Measurements from ENCODE around the gene TPRX1.
"Not testable (repeated sequence)": the region's sequence is repeated elsewhere in the genome, so short reads cannot be mapped to it uniquely, and the experiment has no call there.

The TPRX1 gene, protein sequence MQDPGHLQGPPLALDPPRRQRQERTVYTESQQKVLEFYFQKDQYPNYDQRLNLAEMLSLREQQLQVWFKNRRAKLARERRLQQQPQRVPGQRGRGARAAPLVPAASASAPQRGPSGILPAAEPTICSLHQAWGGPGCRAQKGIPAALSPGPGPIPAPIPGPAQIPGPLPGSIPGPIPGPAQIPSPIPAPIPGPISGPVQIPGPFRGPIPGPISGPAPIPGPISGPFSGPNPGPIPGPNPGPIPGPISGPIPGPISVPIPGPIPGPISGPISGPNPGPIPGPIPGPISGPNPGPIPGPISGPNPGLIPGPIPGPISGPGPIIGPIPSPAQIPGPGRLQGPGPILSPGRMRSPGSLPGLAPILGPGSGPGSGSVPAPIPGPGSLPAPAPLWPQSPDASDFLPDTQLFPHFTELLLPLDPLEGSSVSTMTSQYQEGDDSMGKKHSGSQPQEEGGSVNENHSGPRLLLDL

DNA sequence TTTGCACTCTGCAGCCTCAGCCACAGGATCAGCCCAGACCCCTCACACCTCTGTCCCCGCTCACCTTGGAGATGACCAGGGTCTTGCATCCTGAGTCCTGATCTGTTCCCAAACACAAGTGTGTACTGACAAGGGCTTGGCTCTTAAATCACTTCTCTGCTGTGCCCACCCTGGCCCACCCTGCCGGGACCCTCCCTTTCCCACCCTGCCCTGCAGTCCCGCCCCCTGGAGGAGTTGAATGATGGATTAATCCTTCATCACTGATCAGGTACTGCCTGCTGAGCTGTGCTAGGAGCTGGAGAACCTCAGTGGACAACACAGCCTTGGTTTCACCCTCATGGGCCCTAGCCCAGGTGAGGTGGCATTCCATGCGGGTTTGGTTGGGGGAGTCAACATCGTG lies at the start of gene TPRX1:
Gene TPRX1 (minus strand): TSS at position 101 of the 400 bp plus-strand sequence. CDS start 12 bp downstream, at position 89.
- not testable (repeated sequence) for DNase-seq

DNA sequence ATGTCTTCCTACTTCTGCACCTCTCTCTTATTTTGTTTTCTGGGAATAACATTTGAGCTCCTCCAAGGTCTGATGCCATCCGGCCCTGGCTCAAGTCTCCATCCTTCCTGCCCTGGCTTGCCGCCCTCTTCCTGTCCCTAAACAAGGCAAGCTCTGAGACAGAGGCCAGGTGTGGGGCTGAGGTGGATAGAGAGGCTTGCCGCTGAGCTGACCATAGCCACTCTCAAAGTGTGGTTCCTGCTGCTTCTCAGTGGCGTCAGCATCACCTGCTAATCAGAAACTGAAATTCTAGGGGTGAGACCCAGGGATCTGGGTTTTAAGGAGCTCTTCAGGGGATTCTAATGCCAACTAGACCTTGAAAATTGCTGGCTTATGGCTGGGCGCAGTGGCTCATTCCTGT lies 48.7 kb upstream of the TPRX1 start:
- no peak for DNase-seq

DNA sequence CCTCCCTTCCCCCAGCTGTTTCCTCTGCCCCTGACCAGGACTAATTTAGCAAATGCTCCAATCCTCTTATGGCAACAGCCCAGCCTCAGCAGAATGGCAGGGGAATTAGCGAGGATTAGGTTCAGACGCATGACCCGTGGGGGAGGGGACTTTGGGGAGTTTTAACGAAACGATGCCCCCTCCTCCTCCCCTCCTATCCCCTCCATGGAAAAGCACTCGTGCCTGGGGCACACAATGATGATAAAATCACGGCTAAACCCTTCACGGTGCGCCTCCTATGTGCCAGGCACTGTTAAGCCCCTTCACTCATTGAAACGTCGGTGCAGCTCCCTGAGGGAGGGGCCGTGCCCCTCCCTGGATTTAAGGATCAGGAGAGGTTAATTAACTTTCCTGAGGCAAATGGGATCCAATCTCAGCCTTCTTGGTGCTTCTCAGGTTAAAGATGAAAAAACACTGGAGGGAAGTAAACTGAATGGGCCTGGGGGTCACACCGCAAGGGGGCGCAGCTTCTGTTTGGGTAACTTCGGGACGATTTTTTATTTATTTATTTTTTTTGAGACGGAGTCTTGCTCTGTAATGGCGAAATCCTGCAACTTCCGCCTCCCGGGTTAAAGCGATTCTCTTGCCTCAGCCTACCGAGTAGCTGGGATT lies 44.6 kb upstream of the TPRX1 start:
- no peak for DNase-seq

DNA sequence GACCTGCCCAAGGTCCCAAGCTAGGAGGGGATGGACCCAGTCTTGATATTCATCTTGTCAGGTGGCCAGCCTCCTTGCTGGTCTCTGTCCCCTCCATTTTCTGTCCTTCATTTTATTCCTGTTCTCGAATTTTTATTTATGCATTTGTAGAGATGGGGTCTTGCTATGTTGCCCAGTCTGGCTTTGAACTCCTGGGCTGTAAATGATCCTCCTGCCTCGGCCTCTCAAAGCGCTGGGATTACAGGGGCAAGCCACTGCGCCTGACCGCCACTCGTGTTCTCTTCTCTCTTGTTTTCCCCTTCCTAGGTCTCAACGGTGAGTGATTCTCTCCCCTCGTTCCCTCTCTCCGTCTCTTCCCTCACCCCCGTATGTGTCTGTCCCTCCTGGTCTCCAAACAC lies 44.1 kb upstream of the TPRX1 start:
- no peak for DNase-seq

DNA sequence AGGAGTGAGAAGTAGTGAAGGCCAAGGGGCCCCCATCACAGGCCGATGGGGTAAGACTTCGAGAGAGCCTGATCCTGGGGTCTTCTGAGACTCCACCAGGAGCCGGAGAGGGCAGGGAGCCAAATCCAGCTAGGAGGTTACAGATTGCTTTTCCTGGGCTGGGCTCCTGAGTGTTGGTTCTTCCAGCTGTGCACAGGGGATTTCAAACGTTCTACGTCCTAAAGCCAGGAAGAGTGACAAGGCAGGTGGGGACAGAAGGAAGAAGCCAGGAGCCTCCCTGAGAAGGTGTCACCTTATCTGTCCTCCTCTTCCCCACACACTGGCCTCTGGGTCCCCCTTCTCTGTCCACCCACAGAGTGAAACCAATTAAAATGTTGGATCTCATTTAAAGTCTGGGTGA lies 38.6 kb upstream of the TPRX1 start:
- no peak for DNase-seq

DNA sequence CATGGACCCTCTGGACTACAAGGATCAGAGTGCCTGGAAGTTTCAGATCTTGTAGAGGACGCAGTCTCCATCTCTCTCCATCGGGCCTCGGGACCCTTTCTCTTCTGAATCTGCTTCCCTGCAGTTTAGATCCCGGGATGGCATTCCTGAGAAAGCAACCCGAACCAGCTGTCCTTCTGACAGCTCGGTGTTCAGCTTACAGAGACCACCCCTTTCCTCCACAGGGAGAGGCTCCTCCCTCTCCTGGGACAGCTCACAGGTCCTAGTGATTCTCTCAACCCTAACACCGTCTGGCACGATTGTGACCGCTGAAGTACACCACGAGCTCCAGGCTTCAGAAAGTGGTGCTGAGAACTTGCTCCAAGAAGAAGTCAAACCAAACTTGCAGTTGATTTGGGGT lies 35.6 kb upstream of the TPRX1 start:
- no peak for DNase-seq

DNA sequence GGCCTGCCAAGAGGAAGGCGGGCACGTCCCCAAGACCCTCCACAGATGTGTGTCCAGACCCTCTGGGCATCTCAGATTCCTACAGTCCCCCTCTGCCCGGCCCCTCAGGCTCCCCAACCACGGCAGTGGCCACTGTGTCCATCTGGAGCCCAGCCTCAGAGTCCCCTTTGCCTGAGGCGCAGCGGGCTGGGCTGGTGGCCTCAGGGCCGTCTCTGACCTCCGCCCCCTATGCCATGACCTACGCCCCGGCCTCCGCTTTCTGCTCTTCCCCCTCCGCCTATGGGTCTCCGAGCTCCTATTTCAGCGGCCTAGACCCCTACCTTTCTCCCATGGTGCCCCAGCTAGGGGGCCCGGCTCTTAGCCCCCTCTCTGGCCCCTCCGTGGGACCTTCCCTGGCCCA lies 35.1 kb upstream of the TPRX1 start:
- no peak for DNase-seq

DNA sequence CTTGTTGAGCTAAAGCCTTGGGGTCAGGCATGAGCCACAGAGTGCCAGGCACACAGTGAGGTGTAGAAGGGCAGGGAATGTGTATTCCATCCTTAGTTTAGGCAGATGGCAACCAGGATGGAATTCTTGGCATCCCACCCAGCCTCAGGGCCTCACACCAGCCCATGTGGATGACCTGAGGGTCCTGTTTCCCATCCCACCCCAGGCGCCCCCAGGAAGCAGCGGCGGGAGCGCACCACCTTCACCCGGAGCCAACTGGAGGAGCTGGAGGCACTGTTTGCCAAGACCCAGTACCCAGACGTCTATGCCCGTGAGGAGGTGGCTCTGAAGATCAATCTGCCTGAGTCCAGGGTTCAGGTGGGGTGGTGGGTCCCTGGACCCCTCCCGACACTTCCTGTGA lies 31.7 kb upstream of the TPRX1 start:
- DNase-seq = no peak

DNA sequence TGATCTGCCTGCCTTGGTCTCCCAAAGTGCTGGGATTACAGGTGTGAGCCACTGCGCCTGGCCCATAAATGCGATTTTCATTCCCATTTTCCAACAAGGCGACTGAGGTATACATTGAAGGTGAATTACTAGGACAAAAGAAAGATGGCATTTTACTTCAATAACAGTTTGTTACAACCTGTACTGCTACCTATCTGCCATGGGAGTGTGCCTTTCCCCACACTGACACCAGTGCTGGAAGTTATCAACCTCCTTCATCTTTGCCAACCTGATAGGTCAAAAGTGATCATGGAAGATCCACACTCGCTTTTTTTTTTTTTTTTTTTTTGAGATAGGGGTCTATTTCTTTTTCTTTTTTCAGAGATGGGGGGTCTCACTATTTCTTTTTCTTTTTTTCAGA lies 28.4 kb upstream of the TPRX1 start:
- DNase-seq = no peak

DNA sequence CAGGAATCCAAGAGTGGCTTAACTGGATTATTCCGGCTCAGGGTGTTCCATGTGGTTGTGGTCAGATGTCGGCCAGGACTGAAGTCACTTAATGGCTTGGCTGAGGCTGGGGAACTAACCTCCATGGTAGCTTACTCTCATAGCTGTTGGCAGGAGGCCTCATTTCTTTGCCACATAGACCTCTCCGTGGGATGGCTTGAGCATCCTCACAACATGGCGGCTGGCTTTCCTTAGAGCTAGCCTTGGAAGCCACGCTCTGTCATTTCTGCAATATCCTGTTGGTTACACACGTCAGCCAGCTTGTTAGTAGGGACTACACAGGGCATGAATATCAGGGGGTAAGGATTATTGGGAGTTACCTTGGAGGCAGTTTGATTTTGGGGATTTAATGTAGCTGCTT lies 22.4 kb upstream of the TPRX1 start:
- no peak for DNase-seq

DNA sequence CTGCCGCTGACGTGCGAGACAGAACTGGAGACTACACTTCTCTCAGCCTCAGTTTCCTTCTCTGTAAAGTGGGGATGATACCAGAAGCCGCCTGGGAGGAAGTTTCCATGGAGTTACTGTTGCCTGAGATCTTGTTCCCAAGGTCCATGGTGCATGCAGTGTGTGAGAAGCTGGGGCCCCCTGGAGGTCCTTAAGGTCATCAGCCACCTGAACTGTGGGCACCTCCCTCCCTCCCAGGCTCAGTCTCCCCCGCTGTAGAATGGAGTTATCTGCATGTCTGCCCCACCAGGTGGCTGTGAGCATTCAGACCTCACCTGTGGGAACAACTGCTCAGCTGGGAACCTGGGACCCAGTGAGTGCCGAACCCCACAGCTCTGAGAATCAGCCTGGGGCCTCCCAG lies 20.0 kb upstream of the TPRX1 start:
- DNase-seq = no peak

DNA sequence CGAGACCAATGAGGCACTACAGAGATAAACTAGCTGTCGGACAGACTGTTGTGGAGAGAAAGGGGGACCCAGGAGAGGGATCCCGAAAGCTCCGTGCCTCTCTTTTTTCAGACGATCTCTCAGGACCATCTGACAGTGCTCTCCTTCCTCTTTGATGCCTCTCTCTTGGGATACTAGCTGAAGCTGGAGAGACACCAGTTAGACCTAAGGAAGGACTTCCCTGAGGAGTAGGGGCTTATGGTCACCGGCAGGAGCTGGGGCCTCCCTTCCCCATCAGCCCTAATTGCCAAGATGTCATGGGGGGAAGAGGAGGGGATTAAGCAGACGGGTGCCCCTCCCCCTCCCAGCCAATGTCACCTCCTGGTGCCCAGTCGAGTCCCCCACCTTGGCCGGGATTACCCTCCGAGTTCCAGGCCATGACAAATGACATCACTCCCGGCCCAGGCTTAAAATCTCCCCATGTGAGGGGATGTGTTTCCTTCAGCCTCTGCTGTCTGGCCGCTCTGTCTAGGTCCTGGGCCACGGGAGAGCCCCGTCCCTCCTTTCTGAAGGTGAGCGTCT lies 17.2 kb upstream of the TPRX1 start, which contains the start of gene CRX:
Gene CRX (plus strand): TSS at position 478 of the 561 bp plus-strand sequence. CDS start 12,507 bp downstream, outside the sequence.
- no peak for DNase-seq

DNA sequence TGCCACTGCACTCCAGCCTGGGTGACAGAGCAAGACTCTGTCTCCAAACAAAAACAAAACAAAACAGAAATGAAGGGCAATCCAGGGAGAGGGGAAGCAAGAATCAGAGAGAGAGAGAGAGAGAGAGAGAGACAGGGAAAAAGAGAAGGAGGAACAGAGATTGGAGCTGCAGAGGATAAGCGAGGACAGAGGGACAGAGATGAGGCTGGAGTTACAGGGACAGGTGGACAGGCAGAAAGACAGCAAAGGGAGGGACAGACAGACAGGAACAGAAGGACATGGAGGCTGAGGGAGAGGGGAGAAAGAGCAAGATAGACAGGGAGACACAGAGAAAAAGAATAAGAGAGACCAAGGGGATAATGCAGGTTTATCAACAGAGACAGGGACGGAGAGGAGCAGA lies 16.1 kb upstream of the TPRX1 start:
- DNase-seq = no peak

DNA sequence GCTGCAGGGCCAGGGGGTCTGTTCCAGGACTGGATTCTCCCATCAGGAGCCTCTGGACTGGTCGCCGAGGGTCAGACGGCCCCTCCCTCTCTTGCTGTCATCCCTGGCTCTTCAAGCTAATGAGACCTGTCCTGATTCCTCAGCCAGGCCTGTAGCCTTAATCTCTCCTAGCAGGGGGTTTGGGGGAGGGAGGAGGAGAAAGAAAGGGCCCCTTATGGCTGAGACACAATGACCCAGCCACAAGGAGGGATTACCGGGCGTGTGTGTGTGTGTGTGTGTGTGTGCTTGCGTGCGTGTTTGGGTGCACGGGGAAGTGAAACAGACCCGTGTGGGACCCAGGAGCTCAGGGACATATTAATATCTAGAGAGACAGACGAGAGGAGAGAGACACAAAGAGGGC lies 15.5 kb upstream of the TPRX1 start:
- no peak for DNase-seq

DNA sequence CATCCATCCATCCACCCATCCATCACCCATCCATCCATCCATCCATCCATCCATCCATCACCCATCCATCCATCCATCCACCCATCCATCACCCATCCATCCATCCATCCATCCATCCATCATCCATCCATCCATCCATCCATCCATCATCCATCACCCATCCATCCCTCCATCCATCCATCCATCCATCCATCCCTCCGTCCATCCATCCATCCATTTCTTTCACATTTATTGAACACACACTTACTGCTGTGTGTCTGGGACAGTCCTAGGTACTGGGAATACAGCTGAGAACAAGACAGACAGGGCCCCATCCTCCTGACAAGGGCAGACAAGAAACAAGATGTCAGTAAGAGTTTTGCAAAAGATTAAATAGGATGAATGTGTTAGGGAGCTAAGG lies 13.9 kb upstream of the TPRX1 start:
- not testable (repeated sequence) for DNase-seq

DNA sequence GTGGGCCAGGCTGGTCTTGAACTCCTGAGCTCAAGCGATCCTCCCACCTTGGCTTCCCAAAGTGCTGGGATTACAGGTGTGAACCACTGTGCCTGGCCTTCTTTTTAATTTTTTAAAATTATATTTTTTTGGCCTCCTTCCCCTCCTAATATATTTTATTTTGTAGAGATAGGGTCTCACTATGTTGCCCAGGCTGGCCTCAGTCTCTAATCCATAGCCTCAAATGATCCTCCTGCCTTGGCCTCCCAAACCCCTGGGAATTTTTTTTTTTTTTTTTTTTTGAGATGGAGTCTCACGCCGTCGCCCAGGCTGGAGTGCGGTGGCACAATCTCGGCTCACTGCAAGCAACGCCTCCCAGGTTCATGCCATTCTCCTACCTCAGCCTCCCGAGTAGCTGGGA lies 11.9 kb upstream of the TPRX1 start:
- not testable (repeated sequence) for DNase-seq

DNA sequence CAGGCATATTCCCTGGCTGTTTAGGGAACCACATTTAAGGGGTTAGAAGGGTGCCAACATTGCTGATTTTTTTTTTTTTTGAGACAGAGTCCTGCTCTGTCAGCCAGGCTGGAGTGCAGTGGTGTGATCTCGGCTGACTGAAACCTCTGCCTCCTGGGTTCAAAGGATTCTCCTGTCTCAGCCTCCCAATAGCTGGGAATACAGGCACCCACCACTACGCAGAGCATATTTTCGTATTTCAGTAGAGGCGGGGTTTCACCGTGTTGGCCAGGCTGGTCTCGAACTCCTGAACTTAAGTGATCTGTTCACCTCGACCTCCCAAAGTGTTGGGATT lies 9.6 kb upstream of the TPRX1 start:
- no peak for DNase-seq

DNA sequence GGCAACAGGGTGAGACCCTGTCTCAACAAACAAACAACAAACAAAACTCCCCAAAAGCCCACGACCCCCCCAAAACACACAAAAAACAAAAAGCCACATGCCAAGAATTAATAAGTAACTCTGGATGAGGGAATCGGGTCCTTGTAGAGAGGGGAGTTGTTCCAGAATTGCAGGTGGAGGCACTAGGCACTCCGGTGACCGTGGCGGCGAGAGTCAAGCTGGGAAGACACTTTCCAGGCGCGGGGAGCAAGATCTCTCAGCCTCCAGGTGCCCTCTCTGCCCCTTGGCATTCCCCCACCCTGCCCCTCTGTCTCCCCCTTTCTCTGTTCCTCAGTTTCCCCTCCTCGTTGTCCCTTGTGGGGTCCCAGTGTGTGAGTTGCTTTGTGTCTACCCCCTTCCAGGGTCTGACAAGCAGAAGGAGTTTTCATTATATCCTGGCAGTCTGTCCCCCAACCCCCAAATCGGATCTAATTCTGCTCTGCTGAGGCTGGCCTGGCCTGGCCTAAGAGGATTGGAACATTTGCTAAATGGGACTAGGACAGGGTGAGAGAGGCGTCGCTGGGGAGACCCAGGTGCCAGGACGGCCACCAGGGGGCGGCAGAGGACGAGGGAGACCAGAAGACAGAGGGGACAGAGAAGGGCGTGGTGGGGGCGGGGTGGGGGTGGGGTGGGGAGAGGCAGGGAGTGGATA lies 9.1 kb upstream of the TPRX1 start:
- DNase-seq = peak in 37 of 51 donors; percentile 1 to 60 (median 18)

DNA sequence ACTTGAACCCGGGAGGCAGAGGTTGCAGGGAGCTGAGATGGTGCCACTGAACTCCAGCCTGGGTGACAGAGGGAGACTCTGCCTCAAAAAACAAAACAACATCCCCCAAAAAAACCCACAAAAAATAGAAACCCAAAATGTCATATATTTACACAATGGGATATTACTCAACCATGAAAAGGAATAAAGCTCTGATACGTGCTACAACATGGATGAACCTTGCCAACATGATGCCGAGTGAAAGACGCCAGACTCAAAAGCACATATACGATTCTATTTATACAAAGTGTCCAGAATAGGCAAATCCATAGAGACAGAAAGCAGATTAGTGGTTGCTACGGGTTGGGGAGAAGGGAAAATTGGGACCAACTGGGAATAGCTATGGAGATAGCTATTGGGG lies 2.1 kb upstream of the TPRX1 start:
- no peak for DNase-seq

DNA sequence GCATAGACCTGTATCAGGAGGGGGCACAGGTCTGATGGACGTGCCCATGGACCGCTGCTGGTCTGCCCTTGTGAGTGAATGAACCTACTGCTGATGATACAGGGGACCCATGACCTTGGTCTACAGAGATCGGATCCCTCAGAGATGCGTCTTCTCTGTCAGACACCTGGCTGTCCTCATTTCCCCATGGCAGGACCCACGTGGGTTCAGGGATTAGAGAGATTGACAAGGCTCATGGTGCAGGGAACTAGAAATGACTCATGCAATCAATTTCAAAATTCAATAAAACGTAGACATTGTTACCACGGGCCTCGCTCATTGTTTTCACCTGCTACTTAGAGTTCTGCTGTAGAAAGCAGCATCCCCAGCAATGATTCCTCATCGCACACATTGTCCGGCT lies 962 bp upstream of the TPRX1 start:
- DNase-seq = no peak

DNA sequence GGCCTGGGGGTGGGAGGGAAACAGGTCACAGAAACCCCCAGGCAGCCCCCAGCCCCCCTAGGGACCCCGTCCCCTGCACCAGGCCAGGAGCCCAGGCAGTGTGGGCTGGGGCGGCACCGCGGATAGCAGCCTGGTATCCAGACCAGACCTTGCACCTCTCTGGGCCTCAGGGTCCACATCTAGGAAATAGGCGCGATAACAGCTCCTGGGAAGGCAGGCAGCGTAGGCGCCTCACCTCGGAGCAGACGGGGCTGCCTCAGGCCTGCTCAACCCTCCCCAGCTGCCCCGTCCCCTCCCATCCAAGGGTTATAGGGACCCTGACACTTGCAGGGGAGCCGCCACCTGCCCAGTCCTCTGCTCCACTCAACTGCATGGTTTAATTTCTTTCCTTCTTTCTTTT lies 680 bp downstream of the TPRX1 start:
- DNase-seq = not testable (repeated sequence)

DNA sequence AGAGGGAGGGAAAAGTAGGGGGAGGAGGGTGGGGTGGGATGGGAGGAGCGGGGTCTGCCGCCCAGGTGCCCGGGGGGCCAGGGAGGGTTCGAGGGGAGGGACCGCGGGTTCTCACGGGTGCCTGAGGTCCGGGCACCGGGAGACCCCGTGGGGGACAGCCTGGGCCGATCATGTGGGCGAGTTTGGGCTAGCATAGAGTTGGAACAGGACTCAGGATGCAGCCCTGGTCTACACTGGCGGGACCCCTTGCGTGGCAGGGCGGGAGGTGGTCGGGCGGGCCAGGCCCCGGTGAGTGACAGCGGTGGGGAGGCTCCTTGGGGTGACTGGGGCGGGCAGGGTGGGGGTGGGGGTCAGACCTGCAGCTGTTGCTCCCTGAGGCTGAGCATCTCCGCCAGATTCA lies 1.2 kb downstream of the TPRX1 start:
- not testable (repeated sequence) for DNase-seq
